Measurements from ENCODE around the gene GJA3. TPM values are rescaled to one million over a fixed set of nuclear protein-coding genes. Genes with fewer than 3 reads are reported as not detected.

The GJA3 gene
- under 0.01 TPM in 2 replicates for total RNA-seq

DNA sequence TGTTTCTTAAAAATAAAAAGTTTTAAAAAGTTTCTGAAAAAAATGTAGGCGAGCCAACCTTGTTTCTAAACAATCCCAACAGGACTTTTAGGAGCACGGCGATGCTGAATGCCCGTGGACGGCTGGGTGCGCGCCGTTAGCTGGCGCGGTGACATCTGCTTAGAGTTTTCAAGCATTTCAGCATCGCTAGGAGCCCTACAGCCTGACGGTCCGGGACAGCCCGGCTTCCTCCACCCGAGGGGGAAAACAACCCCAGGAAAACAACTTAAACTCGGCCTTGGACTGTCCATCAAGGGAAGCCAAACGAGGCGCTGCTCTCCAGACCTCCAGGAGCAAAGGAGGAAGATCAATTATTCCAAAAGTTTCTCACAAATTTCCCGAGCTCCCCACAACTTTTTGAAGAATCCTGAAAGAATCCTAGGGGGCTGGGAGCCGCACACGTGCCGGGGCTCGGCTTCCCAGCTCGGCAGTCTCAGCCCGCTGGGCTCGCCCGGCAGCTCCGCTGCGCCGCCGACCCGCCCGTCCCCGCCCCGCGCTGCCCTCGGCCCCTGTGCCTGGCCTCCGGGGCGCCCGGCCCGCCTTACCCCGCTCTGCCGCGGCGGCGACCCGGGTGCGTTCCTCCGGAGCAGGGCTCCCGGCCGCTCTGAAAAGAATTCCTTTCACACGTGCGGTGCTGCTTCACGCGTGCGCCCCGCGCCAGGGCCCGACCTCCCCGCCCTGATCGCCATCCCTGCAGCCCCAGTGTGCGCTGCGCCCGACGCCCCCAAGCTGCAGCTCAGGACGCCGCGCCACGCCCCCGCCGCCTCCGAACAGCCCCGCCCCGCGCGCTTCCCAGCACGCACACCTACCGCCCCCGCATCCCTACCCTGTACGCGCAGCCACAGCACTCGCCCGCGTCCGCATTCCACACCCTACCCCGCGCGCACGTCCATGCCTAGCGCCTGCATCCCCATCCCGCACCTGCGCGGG, at the start of gene GJA3:
Gene GJA3, minus strand, starts transcription at position 747 of the 969 bp plus-strand sequence. CDS start 17,764 bp downstream, outside the sequence.
- DNase-seq (ENCODE audit: low read depth, low spot score) = no peak

DNA sequence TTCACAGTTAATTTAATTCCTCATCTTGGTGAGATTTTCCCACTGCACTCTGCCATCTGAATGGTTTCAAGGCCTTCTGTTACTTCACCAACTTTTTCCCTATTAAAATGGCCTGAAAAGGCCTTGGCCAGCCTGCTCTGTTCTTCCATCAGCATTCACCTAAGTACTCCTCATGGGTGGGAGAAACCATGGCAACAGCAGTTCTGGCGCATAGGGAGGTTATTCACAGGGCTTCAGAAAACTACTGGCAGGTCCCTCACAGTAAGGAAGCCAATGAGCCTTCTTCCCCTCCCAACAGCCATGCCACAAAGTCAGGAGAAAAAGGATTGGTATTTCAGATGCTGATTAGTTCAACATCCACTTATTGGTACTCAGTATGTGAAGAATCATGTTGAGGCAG, 49.1 kb upstream of the GJA3 start:
- no peak for DNase-seq (ENCODE audit: low read depth, low spot score)

GRCh38 chr13:20206698-20207235, 45.9 kb upstream of the GJA3 start:
- no peak for DNase-seq (ENCODE audit: low read depth, low spot score)

DNA sequence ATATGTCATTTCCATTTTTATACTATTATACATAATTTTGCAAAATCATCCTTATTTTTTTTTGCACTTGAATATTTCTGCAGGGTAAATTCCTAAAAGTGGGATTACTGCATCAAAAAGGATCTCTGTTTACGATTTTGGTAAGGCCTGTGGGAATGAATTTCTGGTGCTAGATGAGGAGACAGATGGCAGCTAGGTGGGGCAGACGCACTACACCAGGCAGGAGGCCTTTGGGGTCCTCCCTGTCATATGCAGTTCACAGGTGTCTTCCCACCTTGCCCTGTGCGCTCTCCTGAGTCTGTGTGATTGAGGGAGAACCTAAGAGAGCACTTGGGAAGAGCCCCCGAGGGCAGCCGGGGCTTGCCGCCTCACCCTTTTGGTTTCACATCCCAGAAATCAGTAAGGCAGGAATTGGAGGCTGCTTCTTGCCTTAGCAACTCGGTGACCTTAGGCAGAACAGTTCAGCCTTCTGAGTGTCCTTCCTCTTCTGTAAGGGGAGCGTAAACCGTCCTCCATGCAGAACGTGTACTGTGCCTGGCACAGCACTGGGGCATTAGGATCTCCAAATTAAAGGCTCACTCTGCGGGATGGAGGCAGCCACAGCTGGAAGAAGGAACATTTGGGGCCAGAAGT, 45.3 kb upstream of the GJA3 start:
- DNase-seq (ENCODE audit: low read depth, low spot score) = no peak

GRCh38 chr13:20198781-20199180, 37.9 kb upstream of the GJA3 start:
- DNase-seq (ENCODE audit: low read depth, low spot score) = no peak

GRCh38 chr13:20197361-20197834, 36.5 kb upstream of the GJA3 start:
- DNase-seq (ENCODE audit: low read depth, low spot score) = no peak

DNA sequence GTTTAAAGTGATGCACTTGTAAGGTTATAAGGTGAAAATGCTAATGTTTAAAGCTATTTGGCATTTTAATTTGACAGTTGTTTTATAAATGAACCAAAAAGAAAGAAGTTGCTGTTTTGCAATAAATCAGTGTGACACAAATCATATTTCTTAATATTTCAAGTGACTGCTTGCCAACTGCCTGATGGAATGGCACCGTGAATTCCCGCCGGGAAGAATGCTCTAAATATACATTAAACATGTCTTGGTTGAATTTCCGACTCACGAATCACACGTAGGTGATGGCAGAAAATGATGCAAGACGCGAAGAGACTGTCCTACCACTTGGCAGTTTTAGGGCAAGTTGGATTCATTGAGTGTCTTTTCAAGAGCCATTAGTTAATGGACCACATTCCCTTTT, 34.9 kb upstream of the GJA3 start:
- no peak for DNase-seq (ENCODE audit: low read depth, low spot score)

- DNase-seq (ENCODE audit: low read depth, low spot score) = no peak
These were observed 33.2 kb upstream of the GJA3 start for GRCh38 chr13:20193907-20194631.

- no peak for DNase-seq (ENCODE audit: low read depth, low spot score)
These were observed 32.5 kb upstream of the GJA3 start for GRCh38 chr13:20193162-20193906.

- DNase-seq (ENCODE audit: low read depth, low spot score) = no peak
These were observed 31.9 kb upstream of the GJA3 start, which contains the start of gene GJB2 for GRCh38 chr13:20192836-20193161. GJB2 (minus strand) TSS chr13:20192938; CDS start chr13:20189581, 3,357 bp downstream.

DNA sequence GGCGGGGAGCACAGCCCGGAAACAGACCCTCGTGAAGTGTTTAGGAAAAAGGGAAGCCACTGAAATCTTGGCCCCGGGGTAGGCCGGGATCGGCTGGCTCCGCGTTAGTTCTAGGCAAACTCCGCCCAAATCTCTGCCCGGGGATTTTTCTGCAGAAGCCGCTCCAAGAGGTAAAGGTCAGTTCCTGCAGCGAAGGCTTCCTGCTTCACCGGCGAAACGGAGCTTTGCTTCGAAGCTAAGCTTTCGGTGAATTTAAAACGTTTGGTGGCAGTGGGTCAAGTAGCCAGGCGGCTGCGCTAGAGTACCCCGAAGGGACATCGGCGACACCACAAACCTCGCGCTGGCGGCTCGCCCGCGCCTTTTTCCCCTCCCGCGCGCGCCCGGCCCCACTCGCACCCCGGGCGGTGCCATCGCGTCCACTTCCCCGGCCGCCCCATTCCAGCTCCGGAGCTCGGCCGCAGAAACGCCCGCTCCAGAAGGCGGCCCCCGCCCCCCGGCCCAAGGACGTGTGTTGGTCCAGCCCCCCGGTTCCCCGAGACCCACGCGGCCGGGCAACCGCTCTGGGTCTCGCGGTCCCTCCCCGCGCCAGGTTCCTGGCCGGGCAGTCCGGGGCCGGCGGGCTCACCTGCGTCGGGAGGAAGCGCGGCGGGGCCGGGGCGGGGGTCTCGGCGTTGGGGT, 31.4 kb upstream of the GJA3 start:
- DNase-seq (ENCODE audit: low read depth, low spot score) = no peak

DNA sequence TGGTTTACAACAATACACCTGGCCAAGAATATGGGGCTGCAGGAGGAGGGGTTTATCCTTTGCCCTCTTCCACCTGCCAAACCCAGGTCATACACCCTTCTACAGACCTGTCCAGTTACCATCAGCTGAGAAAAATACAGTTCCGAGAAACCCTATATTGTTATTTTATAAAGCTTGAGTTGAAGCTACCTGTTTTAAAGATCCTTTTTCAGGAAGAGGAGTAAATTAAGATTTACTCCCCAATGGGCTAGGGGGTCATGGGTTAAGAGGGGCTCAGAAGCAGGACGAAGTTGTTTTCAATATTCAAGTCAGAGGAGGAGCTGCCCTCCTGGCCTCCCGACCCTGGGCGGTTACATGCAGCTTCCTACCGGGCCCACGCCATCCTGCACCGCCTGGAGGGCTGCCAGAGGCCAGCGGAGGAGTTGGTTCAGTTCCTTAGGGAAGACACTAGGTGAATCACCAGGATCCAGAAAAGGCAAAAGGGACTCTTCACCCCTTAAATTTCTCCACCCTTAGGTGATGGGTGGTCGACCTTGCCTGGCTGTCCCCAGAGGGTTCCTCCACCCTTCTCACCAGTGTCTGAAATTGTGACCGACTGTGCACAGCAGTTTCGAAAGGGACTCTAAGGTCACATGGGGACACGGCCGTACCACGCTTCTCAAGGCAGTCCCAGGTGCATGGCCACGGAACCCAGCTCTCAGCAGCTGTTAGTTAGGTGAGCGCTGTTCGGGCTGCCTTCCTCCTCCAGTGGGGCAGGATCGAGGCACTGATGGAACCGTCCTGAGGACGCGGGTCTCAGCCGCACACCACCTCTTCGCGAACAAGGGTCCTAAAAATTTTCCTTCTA, 30.7 kb upstream of the GJA3 start:
- DNase-seq (ENCODE audit: low read depth, low spot score) = no peak

- no peak for DNase-seq (ENCODE audit: low read depth, low spot score)
These were observed 29.8 kb upstream of the GJA3 start for GRCh38 chr13:20190481-20191310.

DNA sequence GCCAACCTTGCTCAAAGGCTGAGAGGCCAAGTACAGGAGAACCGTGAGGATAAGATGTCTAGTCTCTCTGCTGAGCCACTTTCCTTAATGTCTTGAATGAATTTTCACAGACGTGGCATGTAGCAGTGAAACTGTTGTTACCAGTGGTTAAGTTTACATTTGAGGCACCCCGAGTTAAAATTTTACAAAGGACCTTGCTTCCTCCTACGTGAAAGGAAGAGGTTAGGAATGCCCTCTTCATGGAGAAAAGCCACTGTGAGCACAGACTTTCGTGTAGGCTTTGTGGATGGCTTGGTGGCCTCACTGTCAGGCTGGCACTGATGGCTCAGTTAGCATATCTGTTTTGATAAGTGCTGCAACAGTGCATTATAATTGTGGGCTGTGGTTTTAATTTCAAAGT, 29.2 kb upstream of the GJA3 start:
- DNase-seq (ENCODE audit: low read depth, low spot score) = no peak

GRCh38 chr13:20188667-20189553, 28.1 kb upstream of the GJA3 start:
- DNase-seq (ENCODE audit: low read depth, low spot score) = no peak

GRCh38 chr13:20186771-20187170, 25.9 kb upstream of the GJA3 start:
- DNase-seq (ENCODE audit: low read depth, low spot score) = no peak

DNA sequence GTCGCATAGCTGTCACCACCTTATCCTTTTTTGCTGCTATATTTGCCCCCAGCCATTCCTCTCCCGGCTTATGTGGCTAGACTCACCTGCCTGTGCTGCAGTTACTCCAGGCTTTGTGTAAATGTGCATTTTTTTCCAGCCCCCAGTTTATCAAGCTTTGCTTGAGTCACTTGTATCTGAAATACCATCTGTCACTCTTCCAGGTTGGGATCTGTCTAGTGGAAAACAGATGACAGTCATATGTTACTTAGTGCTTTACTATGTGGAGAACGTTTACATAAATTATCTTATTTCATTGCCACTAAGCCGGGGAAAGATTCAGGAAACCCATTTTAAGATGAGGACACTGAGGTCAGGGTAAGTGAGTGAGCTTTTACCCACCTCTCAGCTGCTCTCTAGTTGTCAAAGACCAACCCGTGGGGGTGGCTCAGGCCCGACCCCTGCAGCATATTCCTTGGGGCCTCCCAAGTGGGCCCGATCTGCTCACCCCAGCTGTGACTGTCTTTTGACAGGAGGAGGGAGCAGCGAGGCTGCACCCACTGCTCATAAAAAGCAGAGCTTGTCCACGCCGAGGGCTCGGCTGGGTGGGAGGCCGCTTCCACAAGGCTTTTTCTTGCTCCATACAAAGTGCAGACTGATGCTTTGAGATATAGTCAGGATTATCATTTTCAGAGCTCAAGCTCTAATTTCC, 24.7 kb upstream of the GJA3 start:
- no peak for DNase-seq (ENCODE audit: low read depth, low spot score)
